OCI-LY3 (cell line): Measurements from ENCODE around the gene TMEFF2.

Experiments used
- H2AFZ ChIP-seq: fragments of 200-600, 300-600 bp; shearing (Covaris generic); 2 replicates; pipeline ENCODE4 v1.6.0; 2014; ENCODE audit warnings: antibody characterized with exemption, low read depth, low read length
- H3K27ac ChIP-seq: fragments of 200-600, 300-600 bp; sonication (generic); 2 replicates; pipeline ENCODE4 v1.5.1; 2014; ENCODE audit warnings: mild to moderate bottlenecking, low read length, moderate library complexity, mixed read lengths
- H3K27me3 ChIP-seq: fragments of 200-600, 300-600 bp; sonication (generic); 2 replicates; pipeline ENCODE4 v1.6.1; 2014; ENCODE audit warnings: low read depth, low read length, mixed read lengths
- H3K36me3 ChIP-seq: fragments of 200-600, 300-600 bp; sonication (generic); replicated peaks from 2 replicates; pipeline ENCODE3; 2014; ENCODE audit warnings: low read depth, low read length, mixed read lengths
- H3K4me1 ChIP-seq: fragments of 300-600, 200-600 bp; sonication (generic); 2 replicates; pipeline ENCODE4 v1.6.1; 2014; ENCODE audit warnings: low read length, mixed read lengths
- H3K4me2 ChIP-seq: fragments of 200-600, 300-600 bp; sonication (generic); 2 replicates; pipeline ENCODE4 v1.6.1; 2014; ENCODE audit warnings: low read length, mixed read lengths
- H3K4me3 ChIP-seq: fragments of 300-600, 200-600 bp; sonication (generic); 2 replicates; pipeline ENCODE4 v1.5.1; 2014; ENCODE audit warnings: antibody characterized with exemption, mild to moderate bottlenecking, low read length, moderate library complexity
- H3K79me2 ChIP-seq: fragments of 300-600, 200-600 bp; shearing (Covaris generic); 2 replicates; pipeline ENCODE4 v1.6.1; 2014; ENCODE audit warnings: mild to moderate bottlenecking, low read length, mixed read lengths
- H3K9ac ChIP-seq: fragments of 300-600, 200-600 bp; shearing (Covaris generic); 2 replicates; pipeline ENCODE4 v1.6.0; 2014; ENCODE audit warnings: mild to moderate bottlenecking, low read length, moderate library complexity
- H3K9me3 ChIP-seq: fragments of 200-600, 300-600 bp; shearing (Covaris generic); 2 replicates; pipeline ENCODE4 v1.6.1; 2014; ENCODE audit warnings: low read length, mixed read lengths; ENCODE audit not compliant: insufficient read depth
- H4K20me1 ChIP-seq: fragments of 200-600, 300-600 bp; sonication (generic); 2 replicates; pipeline ENCODE4 v1.6.1; 2016; ENCODE audit warnings: low read length, mixed read lengths; ENCODE audit not compliant: insufficient read depth
- EZH2phosphoT487 ChIP-seq: fragments of 200-600 bp; shearing (Covaris generic); IDR thresholded peaks from 2 replicates; pipeline ENCODE4 v1.6.1; 2018; ENCODE audit warnings: antibody characterized with exemption, mixed run types, low read depth
- TF ChIP-seq, protein P1 (sequence below): fragments of 200-600, 300-600 bp; sonication (generic); IDR thresholded peaks from 2 replicates; pipeline ENCODE4 v1.5.1; 2014; ENCODE audit warnings: antibody characterized with exemption, low read length, low read depth

The TMEFF2 gene

DNA sequence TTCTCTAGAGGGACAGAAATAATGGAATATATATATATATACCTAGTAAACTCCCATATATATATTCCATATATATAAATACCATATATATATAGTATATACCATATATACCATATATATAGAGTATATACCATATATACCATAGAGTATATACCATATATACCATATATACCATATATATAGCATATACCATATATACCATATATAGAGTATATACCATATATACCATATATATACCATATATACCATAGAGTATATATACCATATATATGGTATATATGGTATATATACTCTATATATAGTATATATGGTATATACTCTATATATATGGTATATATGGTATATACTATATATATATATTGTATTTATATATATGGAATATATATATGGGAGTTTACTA is 285.9 kb downstream of the TMEFF2 start:
- Histone ChIP-seq H3K9ac (no peak overlapping the region), H3K36me3 (no peaks in the 10 kb centered on the region), H3K27me3 (peaks cover 8% of the 10 kb centered on the region), H3K79me2 (no peaks in the 10 kb centered on the region), H3K4me1 (peaks cover 8% of the 10 kb centered on the region), H3K9me3 (no peaks in the 10 kb centered on the region), H2AFZ (no peak overlapping the region), H4K20me1 (no peaks in the 10 kb centered on the region), H3K4me2 (no peak overlapping the region), H3K27ac (no peak overlapping the region), H3K4me3 (no peak overlapping the region)
- TF ChIP-seq, protein P1, sequence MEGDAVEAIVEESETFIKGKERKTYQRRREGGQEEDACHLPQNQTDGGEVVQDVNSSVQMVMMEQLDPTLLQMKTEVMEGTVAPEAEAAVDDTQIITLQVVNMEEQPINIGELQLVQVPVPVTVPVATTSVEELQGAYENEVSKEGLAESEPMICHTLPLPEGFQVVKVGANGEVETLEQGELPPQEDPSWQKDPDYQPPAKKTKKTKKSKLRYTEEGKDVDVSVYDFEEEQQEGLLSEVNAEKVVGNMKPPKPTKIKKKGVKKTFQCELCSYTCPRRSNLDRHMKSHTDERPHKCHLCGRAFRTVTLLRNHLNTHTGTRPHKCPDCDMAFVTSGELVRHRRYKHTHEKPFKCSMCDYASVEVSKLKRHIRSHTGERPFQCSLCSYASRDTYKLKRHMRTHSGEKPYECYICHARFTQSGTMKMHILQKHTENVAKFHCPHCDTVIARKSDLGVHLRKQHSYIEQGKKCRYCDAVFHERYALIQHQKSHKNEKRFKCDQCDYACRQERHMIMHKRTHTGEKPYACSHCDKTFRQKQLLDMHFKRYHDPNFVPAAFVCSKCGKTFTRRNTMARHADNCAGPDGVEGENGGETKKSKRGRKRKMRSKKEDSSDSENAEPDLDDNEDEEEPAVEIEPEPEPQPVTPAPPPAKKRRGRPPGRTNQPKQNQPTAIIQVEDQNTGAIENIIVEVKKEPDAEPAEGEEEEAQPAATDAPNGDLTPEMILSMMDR, result no peak
- TF ChIP-seq EZH2phosphoT487, result no peak

DNA sequence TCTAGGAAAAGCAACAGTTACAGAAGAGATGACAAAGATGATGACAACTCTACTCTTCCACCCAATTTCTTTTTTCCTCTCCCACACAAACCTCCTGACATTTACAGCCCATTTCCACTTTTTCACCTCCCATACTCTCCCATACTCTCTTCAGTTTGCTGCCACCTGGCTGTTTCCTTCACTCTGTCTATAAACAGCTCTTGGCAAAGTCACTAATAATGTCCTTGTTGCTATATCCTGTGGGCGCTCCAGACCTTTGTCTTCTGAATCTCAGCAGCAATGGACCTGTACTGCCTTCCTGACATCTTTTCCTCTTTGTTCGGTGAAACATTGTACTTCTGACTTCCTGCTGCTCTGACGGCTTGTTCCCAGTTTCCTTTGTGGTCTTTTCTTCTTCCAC is 287.2 kb downstream of the TMEFF2 start:
- Histone ChIP-seq H3K27ac (no peak overlapping the region), H3K79me2 (no peaks in the 10 kb centered on the region), H3K27me3 (peaks cover 7% of the 10 kb centered on the region), H3K9ac (no peak overlapping the region), H3K4me3 (no peak overlapping the region), H3K4me2 (no peak overlapping the region), H3K4me1 (peaks cover 3% of the 10 kb centered on the region; the same call in 1 of the 2 replicates), H3K9me3 (no peaks in the 10 kb centered on the region), H4K20me1 (no peaks in the 10 kb centered on the region), H2AFZ (no peak overlapping the region; the same call in 1 of the 2 replicates), H3K36me3 (no peaks in the 10 kb centered on the region)
- TF ChIP-seq, protein P1, result no peak; the same call in 1 of the 2 replicates
- no peak for TF ChIP-seq EZH2phosphoT487

DNA sequence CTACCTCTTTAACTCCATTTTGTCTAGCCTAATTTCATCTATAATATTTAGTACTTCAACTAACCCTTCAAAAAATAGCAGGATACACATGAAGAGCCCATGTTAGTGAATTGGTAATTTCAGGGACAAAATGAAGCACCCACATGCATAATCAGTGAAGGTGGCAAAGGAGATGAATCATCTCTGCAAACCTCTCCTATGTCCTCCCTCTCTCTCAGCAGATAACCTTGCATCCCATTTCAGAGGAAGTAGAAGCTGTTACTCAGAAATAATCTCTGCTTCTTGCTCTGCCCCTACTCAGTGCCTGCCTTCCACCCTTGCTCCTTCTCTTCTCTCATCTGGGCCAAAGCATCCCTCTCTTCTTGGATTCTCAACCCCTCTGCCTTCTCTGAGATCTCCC is 287.6 kb downstream of the TMEFF2 start:
- peaks cover 3% of the 10 kb centered on the region; the same call in 1 of the 2 replicates for H3K4me1 ChIP-seq
- H3K27me3 ChIP-seq, result peaks cover 3% of the 10 kb centered on the region; the same call in 1 of the 2 replicates
- no peaks in the 10 kb centered on the region for H4K20me1 ChIP-seq
- no peak overlapping the region for H3K4me2 ChIP-seq
- no peak overlapping the region for H3K4me3 ChIP-seq
- no peaks in the 10 kb centered on the region for H3K36me3 ChIP-seq
- TF ChIP-seq, protein P1, result no peak
- TF ChIP-seq EZH2phosphoT487, result no peak
- H3K79me2 ChIP-seq, result no peaks in the 10 kb centered on the region
- no peak overlapping the region for H3K9ac ChIP-seq
- H2AFZ ChIP-seq, result no peak overlapping the region; the same call in 1 of the 2 replicates
- no peaks in the 10 kb centered on the region for H3K9me3 ChIP-seq
- H3K27ac ChIP-seq, result no peak overlapping the region

DNA sequence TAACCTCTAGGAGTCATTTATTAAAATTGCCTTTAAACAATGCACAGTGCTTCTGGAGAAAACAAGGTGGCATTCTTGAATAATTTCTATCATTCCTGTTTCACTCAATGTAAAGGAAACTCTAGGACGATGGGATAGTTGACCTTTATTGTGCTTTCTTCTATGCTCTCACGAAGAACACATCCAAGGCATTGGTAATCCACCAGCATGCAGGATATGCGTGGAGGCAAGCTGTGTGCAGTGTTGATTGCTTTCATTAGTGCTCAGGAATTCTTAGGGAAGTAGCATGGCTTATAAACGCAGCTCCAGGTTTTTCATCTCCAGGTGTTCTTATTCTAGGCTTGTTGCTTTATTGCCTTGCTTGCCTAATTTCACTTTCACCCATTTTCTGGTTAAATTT is 289.4 kb downstream of the TMEFF2 start:
- no peaks in the 10 kb centered on the region; the same call in 1 of the 2 replicates for H3K4me1 ChIP-seq

More for the DNA sequence above, 289.4 kb downstream of the TMEFF2 start:
- H2AFZ ChIP-seq, result no peak overlapping the region
- H3K36me3 ChIP-seq, result no peaks in the 10 kb centered on the region
- H3K9ac ChIP-seq, result no peak overlapping the region
- no peak overlapping the region for H3K4me3 ChIP-seq
- no peaks in the 10 kb centered on the region for H3K79me2 ChIP-seq
- H4K20me1 ChIP-seq, result no peaks in the 10 kb centered on the region
- H3K9me3 ChIP-seq, result no peaks in the 10 kb centered on the region
- peaks cover 3% of the 10 kb centered on the region; the same call in 1 of the 2 replicates for H3K27me3 ChIP-seq
- TF ChIP-seq, protein P1, result no peak
- TF ChIP-seq EZH2phosphoT487, result no peak
- no peak overlapping the region for H3K4me2 ChIP-seq
- H3K27ac ChIP-seq, result no peak overlapping the region
